H7 (cell line): ENCODE results near the gene EPHA10. TPM values are rescaled to one million over a fixed set of nuclear protein-coding genes. Genes with fewer than 3 reads are reported as not detected.

Experiments
- DNase-seq: peaks from one replicate; pipeline ENCODE4 v3.0.0; 2012
- H3K27me3 ChIP-seq: 2 replicates; pipeline ENCODE4 v1.6.0; 2011; ENCODE audit warnings: mild to moderate bottlenecking, low read length; ENCODE audit not compliant: control insufficient read depth, insufficient read depth
- H3K36me3 ChIP-seq: replicated peaks from 2 replicates; pipeline ENCODE4 v1.5.1; 2011; ENCODE audit warnings: low read length; ENCODE audit not compliant: control insufficient read depth, insufficient read depth
- H3K4me3 ChIP-seq: 2 replicates; pipeline ENCODE4 v1.5.1; 2011; ENCODE audit warnings: low read depth, mild to moderate bottlenecking, control low read depth, low read length, moderate library complexity; ENCODE audit not compliant: insufficient read depth
- total RNA-seq: library from RNA; depleted of rRNA; stranded (reverse); fragments of >200 nt; shearing (Covaris generic); gene quantifications from 2 replicates; pipeline ENCODE4 v1.2.3, GENCODE V29; 2014

EPHA10 gene
- total RNA-seq, 1 experiment from 2014 or later = 0.21 TPM

GRCh38 chr1:37719572-37720195, 45.2 kb downstream of the EPHA10 start:
- no peaks in the 10 kb centered on the region for H3K36me3 ChIP-seq
- no peak for DNase-seq
- H3K27me3 ChIP-seq = no peaks in the 10 kb centered on the region
- H3K4me3 ChIP-seq = no peak overlapping the region

- no peaks in the 10 kb centered on the region for H3K36me3 ChIP-seq
- DNase-seq = no peak
- H3K4me3 ChIP-seq = no peak overlapping the region
- no peaks in the 10 kb centered on the region for H3K27me3 ChIP-seq
These were observed 45.9 kb downstream of the EPHA10 start for GRCh38 chr1:37718901-37719571.

- Histone ChIP-seq H3K4me3 (no peak overlapping the region), H3K36me3 (no peaks in the 10 kb centered on the region)
These were observed 46.6 kb downstream of the EPHA10 start for GRCh38 chr1:37718181-37718900.

GRCh38 chr1:37717631-37718030, 47.3 kb downstream of the EPHA10 start:
- no peaks in the 10 kb centered on the region for H3K27me3 ChIP-seq
- no peaks in the 10 kb centered on the region for H3K36me3 ChIP-seq
- no peak for DNase-seq
- no peak overlapping the region for H3K4me3 ChIP-seq

More at GRCh38 chr1:37718181-37718900, 46.6 kb downstream of the EPHA10 start:
- no peaks in the 10 kb centered on the region for H3K27me3 ChIP-seq
- peak; percentile 36 for DNase-seq

- H3K4me3 ChIP-seq = no peak overlapping the region
- no peak for DNase-seq
- H3K36me3 ChIP-seq = no peaks in the 10 kb centered on the region
- no peaks in the 10 kb centered on the region for H3K27me3 ChIP-seq
These were observed 48.6 kb downstream of the EPHA10 start for GRCh38 chr1:37716321-37716720.

- Histone ChIP-seq H3K4me3 (no peak overlapping the region), H3K27me3 (no peaks in the 10 kb centered on the region), H3K36me3 (peaks cover 2% of the 10 kb centered on the region; the same call in 1 of the 2 replicates)
- DNase-seq = no peak
These were observed 50.2 kb downstream of the EPHA10 start for GRCh38 chr1:37714689-37715088.

- H3K36me3 ChIP-seq = peaks cover 2% of the 10 kb centered on the region; the same call in 1 of the 2 replicates
- DNase-seq = no peak
- H3K27me3 ChIP-seq = no peaks in the 10 kb centered on the region
- no peak overlapping the region for H3K4me3 ChIP-seq
These were observed 50.7 kb downstream of the EPHA10 start for GRCh38 chr1:37714226-37714625.

GRCh38 chr1:37708471-37708870, 56.4 kb downstream of the EPHA10 start:
- DNase-seq = no peak
- H3K4me3 ChIP-seq = no peak overlapping the region
- H3K36me3 ChIP-seq = peaks cover 40% of the 10 kb centered on the region
- no peaks in the 10 kb centered on the region for H3K27me3 ChIP-seq

GRCh38 chr1:37705399-37705798, 59.5 kb downstream of the EPHA10 start:
- Histone ChIP-seq H3K4me3 (no peak overlapping the region), H3K36me3 (peaks cover 58% of the 10 kb centered on the region), H3K27me3 (no peaks in the 10 kb centered on the region)
- no peak for DNase-seq

GRCh38 chr1:37704966-37705365, 60.0 kb downstream of the EPHA10 start:
- no peak for DNase-seq
- Histone ChIP-seq H3K27me3 (no peaks in the 10 kb centered on the region), H3K4me3 (no peak overlapping the region), H3K36me3 (peaks cover 59% of the 10 kb centered on the region)

- no peak overlapping the region for H3K4me3 ChIP-seq
- H3K36me3 ChIP-seq = peaks cover 58% of the 10 kb centered on the region
- no peaks in the 10 kb centered on the region for H3K27me3 ChIP-seq
- DNase-seq = no peak
These were observed 61.9 kb downstream of the EPHA10 start for GRCh38 chr1:37703061-37703460.

GRCh38 chr1:37701051-37701450, 63.9 kb downstream of the EPHA10 start:
- H3K36me3 ChIP-seq = peaks cover 53% of the 10 kb centered on the region
- H3K4me3 ChIP-seq = no peak overlapping the region
- no peak for DNase-seq
- no peaks in the 10 kb centered on the region for H3K27me3 ChIP-seq

- DNase-seq = no peak
- H3K4me3 ChIP-seq = no peak overlapping the region
- H3K36me3 ChIP-seq = peaks cover 58% of the 10 kb centered on the region
- H3K27me3 ChIP-seq = no peaks in the 10 kb centered on the region
These were observed 65.8 kb downstream of the EPHA10 start for GRCh38 chr1:37699147-37699546.

GRCh38 chr1:37697737-37698136, 67.2 kb downstream of the EPHA10 start:
- Histone ChIP-seq H3K27me3 (no peaks in the 10 kb centered on the region), H3K36me3 (peaks cover 51% of the 10 kb centered on the region), H3K4me3 (no peak overlapping the region)
- DNase-seq = no peak

- Histone ChIP-seq H3K27me3 (no peaks in the 10 kb centered on the region), H3K36me3 (peaks cover 48% of the 10 kb centered on the region), H3K4me3 (no peak overlapping the region)
- no peak for DNase-seq
These were observed 67.8 kb downstream of the EPHA10 start for GRCh38 chr1:37697090-37697489.
